GM23338 (cell line): ENCODE results near the gene NDUFA13. TPM values are rescaled to one million over a fixed set of nuclear protein-coding genes. Genes with fewer than 3 reads are reported as not detected.

ENCODE experiments used
- ATAC-seq: fragments of 200-7000 bp; cut with Tn5 transposase; 3 replicates; pipeline ENCODE4 v1.9.1; 2020
- DNase-seq: peaks from one replicate; pipeline ENCODE4 v3.0.0-alpha.2; 2015; ENCODE audit warnings: low spot score
- H2AFZ ChIP-seq: fragments of 200-600 bp; sonication (generic); 2 replicates; pipeline ENCODE4 v1.8.0; 2016; ENCODE audit warnings: antibody characterized with exemption, mild to moderate bottlenecking, moderate library complexity
- H3F3A ChIP-seq: fragments of 200-600 bp; sonication (generic); replicated peaks from 2 replicates; pipeline ENCODE4 v1.8.0; 2017; ENCODE audit warnings: antibody characterized with exemption, mixed run types, low read depth
- H3K27ac ChIP-seq: fragments of 200-600 bp; sonication (generic); 2 replicates; pipeline ENCODE4 v1.6.1; 2016; ENCODE audit warnings: low read depth
- H3K27me3 ChIP-seq: fragments of 200-600 bp; sonication (generic); 2 replicates; pipeline ENCODE4 v1.8.0; 2016; ENCODE audit warnings: mild to moderate bottlenecking, mixed run types, moderate library complexity; ENCODE audit not compliant: insufficient read depth
- H3K36me3 ChIP-seq: fragments of 200-600 bp; sonication (generic); 2 replicates; pipeline ENCODE4 v1.8.0; 2016; ENCODE audit warnings: mild to moderate bottlenecking; ENCODE audit not compliant: insufficient read depth
- H3K4me1 ChIP-seq: fragments of 200-600 bp; sonication (generic); 2 replicates; pipeline ENCODE4 v1.8.0; 2016; ENCODE audit warnings: mild to moderate bottlenecking, moderate library complexity; ENCODE audit not compliant: insufficient read depth
- H3K4me2 ChIP-seq: fragments of 200-600 bp; sonication (generic); 2 replicates; pipeline ENCODE4 v1.7.1; 2017; ENCODE audit warnings: mixed run types
- H3K4me3 ChIP-seq: fragments of 200-600 bp; sonication (generic); 2 replicates; pipeline ENCODE4 v1.6.1; 2016; ENCODE audit warnings: mixed run types
- H3K79me2 ChIP-seq: fragments of 200-600 bp; sonication (generic); replicated peaks from 2 replicates; pipeline ENCODE4 v1.8.0; 2017; ENCODE audit warnings: mild to moderate bottlenecking; ENCODE audit not compliant: insufficient read depth
- H3K9me2 ChIP-seq: fragments of 200-600 bp; sonication (generic); 2 replicates; pipeline ENCODE4 v1.8.0; 2017; ENCODE audit not compliant: insufficient read depth
- H4K20me1 ChIP-seq: fragments of 200-600 bp; sonication (generic); replicated peaks from 2 replicates; pipeline ENCODE4 v1.8.0; 2017; ENCODE audit warnings: mild to moderate bottlenecking; ENCODE audit not compliant: insufficient read depth
- H3K27ac Mint-ChIP-seq: 2 replicates; pipeline ENCODE4 v1.8.0; 2020; ENCODE audit warnings: inconsistent platforms, mild to moderate bottlenecking, moderate library complexity, mixed read lengths
- H3K27me3 Mint-ChIP-seq: 3 replicates; pipeline ENCODE4 v1.8.0; 2022; ENCODE audit warnings: low read depth, mild to moderate bottlenecking, moderate library complexity, mixed read lengths, inconsistent platforms; ENCODE audit not compliant: insufficient read depth, poor library complexity
- H3K36me3 Mint-ChIP-seq: 3 replicates; pipeline ENCODE4 v1.8.0; 2021; ENCODE audit warnings: low read depth, mild to moderate bottlenecking, inconsistent platforms, moderate library complexity, mixed read lengths
- H3K4me1 Mint-ChIP-seq: 3 replicates; pipeline ENCODE4 v1.8.0; 2020; ENCODE audit warnings: mild to moderate bottlenecking, inconsistent platforms, mixed read lengths
- H3K4me3 Mint-ChIP-seq: 3 replicates; pipeline ENCODE4 v1.8.0; 2021; ENCODE audit warnings: moderate library complexity, mild to moderate bottlenecking, inconsistent platforms, mixed read lengths
- H3K9me3 Mint-ChIP-seq: 3 replicates; pipeline ENCODE4 v1.8.0; 2020; ENCODE audit warnings: moderate library complexity, mild to moderate bottlenecking, inconsistent platforms, mixed read lengths
- CREB1 ChIP-seq: fragments of 250-450 bp; sonication (Bioruptor Pico); IDR thresholded peaks from 2 replicates; pipeline ENCODE4 v1.5.0; 2020; ENCODE audit warnings: low read depth, mild to moderate bottlenecking, moderate library complexity
- EZH2 ChIP-seq: fragments of 200-600 bp; sonication (generic); IDR thresholded peaks from one replicate; pipeline ENCODE4 v1.8.0; 2017; ENCODE audit warnings: antibody characterized with exemption, mild to moderate bottlenecking, low read depth; ENCODE audit not compliant: unreplicated experiment
- EZH2phosphoT487 ChIP-seq: fragments of 200-600 bp; sonication (generic); IDR thresholded peaks from one replicate; pipeline ENCODE4 v1.8.1; 2018; ENCODE audit warnings: antibody characterized with exemption; ENCODE audit not compliant: unreplicated experiment
- JUNB ChIP-seq: IDR thresholded peaks from one replicate; pipeline ENCODE4 v1.6.1; 2016; ENCODE audit warnings: antibody characterized with exemption; ENCODE audit not compliant: unreplicated experiment
- NANOG ChIP-seq: IDR thresholded peaks from 2 replicates; pipeline ENCODE4 v1.6.1; 2016; ENCODE audit warnings: antibody characterized with exemption, borderline replicate concordance
- POLR2AphosphoS5 ChIP-seq: IDR thresholded peaks from 2 replicates; pipeline ENCODE4 v1.6.1; 2016; ENCODE audit warnings: antibody characterized with exemption, low read depth
- STAT1 ChIP-seq: IDR thresholded peaks from one replicate; pipeline ENCODE4 v1.6.1; 2016; ENCODE audit warnings: antibody characterized with exemption; ENCODE audit not compliant: unreplicated experiment
- ZNF114 ChIP-seq: fragments of 250-450 bp; sonication (Bioruptor Pico); IDR thresholded peaks from 2 replicates; pipeline ENCODE4 v1.5.0; 2020; ENCODE audit warnings: mild to moderate bottlenecking, moderate library complexity
- ZNF331 ChIP-seq: fragments of 250-450 bp; sonication (Bioruptor Pico); IDR thresholded peaks from 2 replicates; pipeline ENCODE4 v1.5.0; 2020; ENCODE audit warnings: low read depth, mild to moderate bottlenecking, moderate library complexity
- polyA plus RNA-seq: library from polyadenylated mRNA; unstranded; fragments of >200 nt; fragmentation: Nextera tagmentation; extraction: Ambion mirVana; gene quantifications from 2 replicates; pipeline ENCODE4 v1.2.1, GENCODE V29; 2016
- total RNA-seq: library from RNA; depleted of rRNA; stranded (reverse); fragments of >200 nt; shearing (Covaris generic); gene quantifications from 2 replicates; pipeline ENCODE4 v1.2.3, GENCODE V29; 2014
- TF ChIP-seq, protein P1 (sequence below), 2 experiments: fragments of 200-600 bp in 1 of 2; sonication (generic) in 1 of 2; conservative IDR thresholded peaks; 2 replicates each; pipeline versions ENCODE4 v1.5.1 to v1.6.1; 2016 to 2017; ENCODE audit warnings: antibody characterized with exemption in 2 of 2, low read depth in 2 of 2, mild to moderate bottlenecking in 2 of 2, moderate library complexity in 1 of 2
- TF ChIP-seq, protein P2 (sequence below): IDR thresholded peaks from one replicate; pipeline ENCODE4 v1.6.1; 2018; ENCODE audit warnings: antibody characterized with exemption; ENCODE audit not compliant: unreplicated experiment
- TF ChIP-seq, protein P3 (sequence below): IDR thresholded peaks from 2 replicates; pipeline ENCODE4 v1.6.1; 2016; ENCODE audit warnings: antibody characterized with exemption
- TF ChIP-seq, protein P4 (sequence below): fragments of 250-450 bp; sonication (Bioruptor Pico); IDR thresholded peaks from 2 replicates; pipeline ENCODE4 v1.5.0; 2020; ENCODE audit warnings: mild to moderate bottlenecking, moderate library complexity

NDUFA13 gene
- total and polyA plus RNA-seq, 2 experiments from 2014 or later = 143 to 598 TPM

DNA sequence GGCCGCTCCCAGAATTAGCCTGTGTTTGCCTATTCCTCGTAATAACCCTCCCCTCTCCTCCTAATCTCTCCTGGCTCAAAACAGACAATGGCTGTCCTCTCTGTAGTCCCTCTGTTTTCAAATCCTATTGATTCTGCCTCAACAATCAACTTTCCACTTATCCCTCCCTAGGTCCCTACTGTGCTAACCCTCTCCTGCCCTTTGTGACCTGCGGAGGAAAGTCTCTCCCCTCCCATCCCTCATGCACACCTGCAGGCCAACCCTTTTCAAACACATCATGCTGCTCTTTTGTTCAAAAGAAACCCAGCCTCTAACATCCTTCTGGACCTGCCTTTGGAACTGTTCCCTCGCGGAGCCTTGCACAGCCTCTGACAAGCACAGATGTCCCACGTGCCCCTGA lies 59.4 kb downstream of the NDUFA13 start:
- Histone ChIP-seq H3K79me2 (no peaks in the 10 kb centered on the region), H3K4me3 (no peak overlapping the region), H3F3A (no peaks in the 10 kb centered on the region), H2AFZ (no peak overlapping the region), H3K27me3 (no peaks in the 10 kb centered on the region), H3K27ac (no peak overlapping the region), H3K4me2 (no peak overlapping the region), H3K36me3 (no peaks in the 10 kb centered on the region), H3K4me1 (no peaks in the 10 kb centered on the region), H4K20me1 (no peaks in the 10 kb centered on the region), H3K9me2 (no peaks in the 10 kb centered on the region)
- Mint-ChIP-seq H3K27ac (no peak overlapping the region), H3K27me3 (peaks cover 2% of the 10 kb centered on the region), H3K36me3 (no peaks in the 10 kb centered on the region), H3K9me3 (no peaks in the 10 kb centered on the region), H3K4me1 (peaks cover 7% of the 10 kb centered on the region; the same call in 2 of the 3 replicates), H3K4me3 (no peak overlapping the region)
- TF ChIP-seq EZH2 (no peak), EZH2phosphoT487 (no peak), STAT1 (no peak), POLR2AphosphoS5 (no peak), ZNF114 (CRISPR knock-in tag) (no peak), ZNF331 (CRISPR knock-in tag) (no peak), JUNB (no peak), NANOG (no peak), CREB1 (no peak)
- TF ChIP-seq, protein P1, sequence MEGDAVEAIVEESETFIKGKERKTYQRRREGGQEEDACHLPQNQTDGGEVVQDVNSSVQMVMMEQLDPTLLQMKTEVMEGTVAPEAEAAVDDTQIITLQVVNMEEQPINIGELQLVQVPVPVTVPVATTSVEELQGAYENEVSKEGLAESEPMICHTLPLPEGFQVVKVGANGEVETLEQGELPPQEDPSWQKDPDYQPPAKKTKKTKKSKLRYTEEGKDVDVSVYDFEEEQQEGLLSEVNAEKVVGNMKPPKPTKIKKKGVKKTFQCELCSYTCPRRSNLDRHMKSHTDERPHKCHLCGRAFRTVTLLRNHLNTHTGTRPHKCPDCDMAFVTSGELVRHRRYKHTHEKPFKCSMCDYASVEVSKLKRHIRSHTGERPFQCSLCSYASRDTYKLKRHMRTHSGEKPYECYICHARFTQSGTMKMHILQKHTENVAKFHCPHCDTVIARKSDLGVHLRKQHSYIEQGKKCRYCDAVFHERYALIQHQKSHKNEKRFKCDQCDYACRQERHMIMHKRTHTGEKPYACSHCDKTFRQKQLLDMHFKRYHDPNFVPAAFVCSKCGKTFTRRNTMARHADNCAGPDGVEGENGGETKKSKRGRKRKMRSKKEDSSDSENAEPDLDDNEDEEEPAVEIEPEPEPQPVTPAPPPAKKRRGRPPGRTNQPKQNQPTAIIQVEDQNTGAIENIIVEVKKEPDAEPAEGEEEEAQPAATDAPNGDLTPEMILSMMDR (conservative IDR thresholded peaks at IDR 0.05; ENCODE audit: low read depth in 2 of 2) = no peak
- TF ChIP-seq, protein P2, sequence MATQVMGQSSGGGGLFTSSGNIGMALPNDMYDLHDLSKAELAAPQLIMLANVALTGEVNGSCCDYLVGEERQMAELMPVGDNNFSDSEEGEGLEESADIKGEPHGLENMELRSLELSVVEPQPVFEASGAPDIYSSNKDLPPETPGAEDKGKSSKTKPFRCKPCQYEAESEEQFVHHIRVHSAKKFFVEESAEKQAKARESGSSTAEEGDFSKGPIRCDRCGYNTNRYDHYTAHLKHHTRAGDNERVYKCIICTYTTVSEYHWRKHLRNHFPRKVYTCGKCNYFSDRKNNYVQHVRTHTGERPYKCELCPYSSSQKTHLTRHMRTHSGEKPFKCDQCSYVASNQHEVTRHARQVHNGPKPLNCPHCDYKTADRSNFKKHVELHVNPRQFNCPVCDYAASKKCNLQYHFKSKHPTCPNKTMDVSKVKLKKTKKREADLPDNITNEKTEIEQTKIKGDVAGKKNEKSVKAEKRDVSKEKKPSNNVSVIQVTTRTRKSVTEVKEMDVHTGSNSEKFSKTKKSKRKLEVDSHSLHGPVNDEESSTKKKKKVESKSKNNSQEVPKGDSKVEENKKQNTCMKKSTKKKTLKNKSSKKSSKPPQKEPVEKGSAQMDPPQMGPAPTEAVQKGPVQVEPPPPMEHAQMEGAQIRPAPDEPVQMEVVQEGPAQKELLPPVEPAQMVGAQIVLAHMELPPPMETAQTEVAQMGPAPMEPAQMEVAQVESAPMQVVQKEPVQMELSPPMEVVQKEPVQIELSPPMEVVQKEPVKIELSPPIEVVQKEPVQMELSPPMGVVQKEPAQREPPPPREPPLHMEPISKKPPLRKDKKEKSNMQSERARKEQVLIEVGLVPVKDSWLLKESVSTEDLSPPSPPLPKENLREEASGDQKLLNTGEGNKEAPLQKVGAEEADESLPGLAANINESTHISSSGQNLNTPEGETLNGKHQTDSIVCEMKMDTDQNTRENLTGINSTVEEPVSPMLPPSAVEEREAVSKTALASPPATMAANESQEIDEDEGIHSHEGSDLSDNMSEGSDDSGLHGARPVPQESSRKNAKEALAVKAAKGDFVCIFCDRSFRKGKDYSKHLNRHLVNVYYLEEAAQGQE = no peak
- TF ChIP-seq, protein P3, sequence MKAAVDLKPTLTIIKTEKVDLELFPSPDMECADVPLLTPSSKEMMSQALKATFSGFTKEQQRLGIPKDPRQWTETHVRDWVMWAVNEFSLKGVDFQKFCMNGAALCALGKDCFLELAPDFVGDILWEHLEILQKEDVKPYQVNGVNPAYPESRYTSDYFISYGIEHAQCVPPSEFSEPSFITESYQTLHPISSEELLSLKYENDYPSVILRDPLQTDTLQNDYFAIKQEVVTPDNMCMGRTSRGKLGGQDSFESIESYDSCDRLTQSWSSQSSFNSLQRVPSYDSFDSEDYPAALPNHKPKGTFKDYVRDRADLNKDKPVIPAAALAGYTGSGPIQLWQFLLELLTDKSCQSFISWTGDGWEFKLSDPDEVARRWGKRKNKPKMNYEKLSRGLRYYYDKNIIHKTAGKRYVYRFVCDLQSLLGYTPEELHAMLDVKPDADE = no peak
- TF ChIP-seq, protein P4, sequence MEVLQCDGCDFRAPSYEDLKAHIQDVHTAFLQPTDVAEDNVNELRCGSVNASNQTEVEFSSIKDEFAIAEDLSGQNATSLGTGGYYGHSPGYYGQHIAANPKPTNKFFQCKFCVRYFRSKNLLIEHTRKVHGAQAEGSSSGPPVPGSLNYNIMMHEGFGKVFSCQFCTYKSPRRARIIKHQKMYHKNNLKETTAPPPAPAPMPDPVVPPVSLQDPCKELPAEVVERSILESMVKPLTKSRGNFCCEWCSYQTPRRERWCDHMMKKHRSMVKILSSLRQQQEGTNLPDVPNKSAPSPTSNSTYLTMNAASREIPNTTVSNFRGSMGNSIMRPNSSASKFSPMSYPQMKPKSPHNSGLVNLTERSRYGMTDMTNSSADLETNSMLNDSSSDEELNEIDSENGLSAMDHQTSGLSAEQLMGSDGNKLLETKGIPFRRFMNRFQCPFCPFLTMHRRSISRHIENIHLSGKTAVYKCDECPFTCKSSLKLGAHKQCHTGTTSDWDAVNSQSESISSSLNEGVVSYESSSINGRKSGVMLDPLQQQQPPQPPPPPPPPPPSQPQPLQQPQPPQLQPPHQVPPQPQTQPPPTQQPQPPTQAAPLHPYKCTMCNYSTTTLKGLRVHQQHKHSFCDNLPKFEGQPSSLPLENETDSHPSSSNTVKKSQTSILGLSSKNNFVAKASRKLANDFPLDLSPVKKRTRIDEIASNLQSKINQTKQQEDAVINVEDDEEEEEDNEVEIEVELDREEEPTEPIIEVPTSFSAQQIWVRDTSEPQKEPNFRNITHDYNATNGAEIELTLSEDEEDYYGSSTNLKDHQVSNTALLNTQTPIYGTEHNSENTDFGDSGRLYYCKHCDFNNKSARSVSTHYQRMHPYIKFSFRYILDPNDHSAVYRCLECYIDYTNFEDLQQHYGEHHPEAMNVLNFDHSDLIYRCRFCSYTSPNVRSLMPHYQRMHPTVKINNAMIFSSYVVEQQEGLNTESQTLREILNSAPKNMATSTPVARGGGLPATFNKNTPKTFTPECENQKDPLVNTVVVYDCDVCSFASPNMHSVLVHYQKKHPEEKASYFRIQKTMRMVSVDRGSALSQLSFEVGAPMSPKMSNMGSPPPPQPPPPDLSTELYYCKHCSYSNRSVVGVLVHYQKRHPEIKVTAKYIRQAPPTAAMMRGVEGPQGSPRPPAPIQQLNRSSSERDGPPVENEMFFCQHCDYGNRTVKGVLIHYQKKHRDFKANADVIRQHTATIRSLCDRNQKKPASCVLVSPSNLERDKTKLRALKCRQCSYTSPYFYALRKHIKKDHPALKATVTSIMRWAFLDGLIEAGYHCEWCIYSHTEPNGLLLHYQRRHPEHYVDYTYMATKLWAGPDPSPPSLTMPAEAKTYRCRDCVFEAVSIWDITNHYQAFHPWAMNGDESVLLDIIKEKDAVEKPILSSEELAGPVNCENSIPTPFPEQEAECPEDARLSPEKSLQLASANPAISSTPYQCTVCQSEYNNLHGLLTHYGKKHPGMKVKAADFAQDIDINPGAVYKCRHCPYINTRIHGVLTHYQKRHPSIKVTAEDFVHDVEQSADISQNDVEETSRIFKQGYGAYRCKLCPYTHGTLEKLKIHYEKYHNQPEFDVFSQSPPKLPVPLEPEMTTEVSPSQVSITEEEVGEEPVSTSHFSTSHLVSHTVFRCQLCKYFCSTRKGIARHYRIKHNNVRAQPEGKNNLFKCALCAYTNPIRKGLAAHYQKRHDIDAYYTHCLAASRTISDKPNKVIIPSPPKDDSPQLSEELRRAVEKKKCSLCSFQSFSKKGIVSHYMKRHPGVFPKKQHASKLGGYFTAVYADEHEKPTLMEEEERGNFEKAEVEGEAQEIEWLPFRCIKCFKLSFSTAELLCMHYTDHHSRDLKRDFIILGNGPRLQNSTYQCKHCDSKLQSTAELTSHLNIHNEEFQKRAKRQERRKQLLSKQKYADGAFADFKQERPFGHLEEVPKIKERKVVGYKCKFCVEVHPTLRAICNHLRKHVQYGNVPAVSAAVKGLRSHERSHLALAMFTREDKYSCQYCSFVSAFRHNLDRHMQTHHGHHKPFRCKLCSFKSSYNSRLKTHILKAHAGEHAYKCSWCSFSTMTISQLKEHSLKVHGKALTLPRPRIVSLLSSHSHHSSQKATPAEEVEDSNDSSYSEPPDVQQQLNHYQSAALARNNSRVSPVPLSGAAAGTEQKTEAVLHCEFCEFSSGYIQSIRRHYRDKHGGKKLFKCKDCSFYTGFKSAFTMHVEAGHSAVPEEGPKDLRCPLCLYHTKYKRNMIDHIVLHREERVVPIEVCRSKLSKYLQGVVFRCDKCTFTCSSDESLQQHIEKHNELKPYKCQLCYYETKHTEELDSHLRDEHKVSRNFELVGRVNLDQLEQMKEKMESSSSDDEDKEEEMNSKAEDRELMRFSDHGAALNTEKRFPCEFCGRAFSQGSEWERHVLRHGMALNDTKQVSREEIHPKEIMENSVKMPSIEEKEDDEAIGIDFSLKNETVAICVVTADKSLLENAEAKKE (CRISPR knock-in tag) = no peak
- DNase-seq = peak; percentile 37
- ATAC-seq = peak; percentile 94
